ENCODE results near the gene MTHFD2. TPM values are rescaled to one million over a fixed set of nuclear protein-coding genes. Genes with fewer than 3 reads are reported as not detected.
A peak's percentile ranks its signal among the peaks of the same experiment; 100 is the strongest.

Gene MTHFD2
- total and polyA plus RNA-seq, 8 donors: 10.2 to 288 (median 26.8) TPM

DNA sequence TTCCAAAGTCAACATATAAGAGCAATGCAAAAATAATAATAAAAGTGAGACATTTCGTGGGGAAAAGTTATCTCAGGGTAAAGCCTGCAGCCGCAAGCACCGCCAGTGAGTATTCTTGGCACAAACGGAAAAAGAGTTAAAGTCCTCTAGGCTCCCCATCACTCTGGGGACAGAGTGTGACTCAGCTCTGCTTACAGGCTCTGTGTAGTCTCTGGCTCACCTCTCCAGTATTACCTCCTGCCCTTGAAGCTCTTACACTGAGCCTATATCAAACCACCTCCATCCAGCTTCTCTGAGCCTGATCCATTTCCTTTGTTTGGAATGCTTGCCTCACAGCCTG is 55.5 kb downstream of the MTHFD2 start:
- DNase-seq (no peak), ATAC-seq (no peak), FAIRE-seq (no peak)
- Histone ChIP-seq H3K27me3 (no peaks in the 10 kb centered on the region), H3K4me3 (no peak overlapping the region), H3K36me3 (no peaks in the 10 kb centered on the region), H3K9me3 (no peaks in the 10 kb centered on the region), H3K4me1 (no peaks in the 10 kb centered on the region), H3K27ac (no peak overlapping the region)
- 71 to 77% methylated on average over 4 of the region's 4 CpGs for WGBS, 2 donors
- intact Hi-C loops (cut with DNase I): no loop called here
- TF ChIP-seq, protein P1, sequence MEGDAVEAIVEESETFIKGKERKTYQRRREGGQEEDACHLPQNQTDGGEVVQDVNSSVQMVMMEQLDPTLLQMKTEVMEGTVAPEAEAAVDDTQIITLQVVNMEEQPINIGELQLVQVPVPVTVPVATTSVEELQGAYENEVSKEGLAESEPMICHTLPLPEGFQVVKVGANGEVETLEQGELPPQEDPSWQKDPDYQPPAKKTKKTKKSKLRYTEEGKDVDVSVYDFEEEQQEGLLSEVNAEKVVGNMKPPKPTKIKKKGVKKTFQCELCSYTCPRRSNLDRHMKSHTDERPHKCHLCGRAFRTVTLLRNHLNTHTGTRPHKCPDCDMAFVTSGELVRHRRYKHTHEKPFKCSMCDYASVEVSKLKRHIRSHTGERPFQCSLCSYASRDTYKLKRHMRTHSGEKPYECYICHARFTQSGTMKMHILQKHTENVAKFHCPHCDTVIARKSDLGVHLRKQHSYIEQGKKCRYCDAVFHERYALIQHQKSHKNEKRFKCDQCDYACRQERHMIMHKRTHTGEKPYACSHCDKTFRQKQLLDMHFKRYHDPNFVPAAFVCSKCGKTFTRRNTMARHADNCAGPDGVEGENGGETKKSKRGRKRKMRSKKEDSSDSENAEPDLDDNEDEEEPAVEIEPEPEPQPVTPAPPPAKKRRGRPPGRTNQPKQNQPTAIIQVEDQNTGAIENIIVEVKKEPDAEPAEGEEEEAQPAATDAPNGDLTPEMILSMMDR (IDR thresholded peaks at IDR 0.05): no peak

DNA sequence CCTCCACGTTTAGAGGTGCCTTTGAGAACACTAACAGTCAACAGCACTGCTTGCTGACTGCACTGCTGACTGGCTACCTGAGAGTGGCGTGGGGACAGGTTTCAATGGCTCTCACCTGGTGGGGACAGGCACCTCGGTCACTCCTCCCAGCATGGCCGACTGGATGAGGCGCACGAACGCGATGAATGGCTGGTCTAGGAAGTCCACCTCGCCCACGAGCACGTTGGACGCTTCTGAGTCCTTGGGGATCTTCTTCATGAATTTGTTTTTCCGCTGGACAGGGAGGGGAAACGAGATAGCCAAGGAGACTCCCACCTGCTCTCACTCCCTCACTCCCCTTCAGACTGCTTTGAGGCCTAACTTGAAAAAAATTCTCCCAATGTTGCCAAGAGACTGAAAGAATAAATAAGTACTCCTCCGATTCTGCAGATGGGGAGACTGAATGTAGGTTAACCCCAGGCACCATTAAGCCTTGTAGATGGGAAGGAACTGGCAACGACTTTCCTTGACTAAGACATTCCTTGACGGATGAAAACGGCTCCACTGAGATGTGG is 57.3 kb downstream of the MTHFD2 start:
- H3K4me3 ChIP-seq: no peak overlapping the region
- 76 to 84% methylated on average over 18 of the region's 18 CpGs for WGBS, 2 donors
- no peak overlapping the region for H3K27ac ChIP-seq
- intact Hi-C loops (cut with DNase I): no loop called here
- FAIRE-seq (no peak), ATAC-seq (no peak), DNase-seq (no peak)
- H3K36me3 ChIP-seq: no peaks in the 10 kb centered on the region
- no peaks in the 10 kb centered on the region for H3K9me3 ChIP-seq
- H3K27me3 ChIP-seq: no peaks in the 10 kb centered on the region
- H3K4me1 ChIP-seq: no peaks in the 10 kb centered on the region
- TF ChIP-seq, protein P1 (IDR thresholded peaks at IDR 0.05): no peak

DNA sequence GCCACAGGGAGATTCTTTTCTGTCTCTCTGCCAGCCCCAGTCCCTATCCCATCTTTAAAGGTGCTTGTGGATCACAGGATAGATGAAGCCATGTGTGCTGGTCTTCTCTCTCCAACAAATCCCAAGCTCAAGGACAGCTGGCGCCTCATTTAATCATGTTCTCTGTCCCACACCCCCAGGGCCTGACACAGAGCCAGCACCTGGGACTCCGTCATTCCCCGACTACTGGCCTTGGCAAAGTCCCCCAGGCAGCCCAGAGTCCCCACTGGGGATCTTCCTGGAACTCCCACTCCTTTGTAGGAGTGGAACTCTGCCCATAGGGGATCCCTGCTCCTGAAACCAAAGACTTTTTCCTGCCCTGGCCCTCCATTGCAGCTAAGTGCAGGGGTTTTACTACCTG is 60.8 kb downstream of the MTHFD2 start:
- whole genome bisulfite sequencing, 2 donors: 56 to 66% methylated on average over 3 of the region's 3 CpGs
- H3K4me1 ChIP-seq: no peaks in the 10 kb centered on the region
- DNase-seq (peak in 1 of 6 donors; percentile 19), FAIRE-seq (no peak), ATAC-seq (peak in 1 of 4 donors; percentile 56)
- H3K4me3 ChIP-seq: no peak overlapping the region
- no peaks in the 10 kb centered on the region for H3K36me3 ChIP-seq
- H3K27ac ChIP-seq: no peak overlapping the region
- H3K27me3 ChIP-seq: no peaks in the 10 kb centered on the region
- H3K9me3 ChIP-seq: no peaks in the 10 kb centered on the region
- TF ChIP-seq, protein P1 (IDR thresholded peaks at IDR 0.05): no peak
- intact Hi-C loops (cut with DNase I): no loop called here

DNA sequence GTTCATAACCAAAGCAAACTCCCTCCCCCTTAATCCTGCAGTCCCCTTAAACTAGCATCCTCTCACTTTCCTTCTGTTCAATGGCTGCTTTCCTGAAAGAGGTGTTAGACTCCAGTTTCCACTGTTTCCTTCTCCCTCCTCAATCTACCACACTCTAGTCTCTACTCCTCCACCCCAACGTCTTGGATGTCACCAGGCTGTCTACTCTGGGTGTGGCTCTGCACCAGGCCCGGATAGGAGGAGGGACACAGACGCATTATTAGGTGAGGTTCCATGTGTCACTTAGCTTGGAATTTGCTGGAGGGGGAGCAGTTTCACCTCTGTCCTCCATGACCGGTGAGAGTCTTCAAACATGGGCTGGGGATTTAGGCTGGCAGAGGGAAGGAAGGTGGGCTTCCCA is 61.3 kb downstream of the MTHFD2 start:
- Histone ChIP-seq H3K4me1 (no peaks in the 10 kb centered on the region), H3K27ac (no peak overlapping the region), H3K36me3 (no peaks in the 10 kb centered on the region), H3K4me3 (no peak overlapping the region), H3K9me3 (no peaks in the 10 kb centered on the region), H3K27me3 (no peaks in the 10 kb centered on the region)
- no peak for FAIRE-seq
- DNase-seq: no peak
- intact Hi-C loops (cut with DNase I): no loop called here
- TF ChIP-seq, protein P1 (IDR thresholded peaks at IDR 0.05): no peak
- 74 to 78% methylated on average over 4 of the region's 4 CpGs for WGBS, 2 donors
- no peak for ATAC-seq

DNA sequence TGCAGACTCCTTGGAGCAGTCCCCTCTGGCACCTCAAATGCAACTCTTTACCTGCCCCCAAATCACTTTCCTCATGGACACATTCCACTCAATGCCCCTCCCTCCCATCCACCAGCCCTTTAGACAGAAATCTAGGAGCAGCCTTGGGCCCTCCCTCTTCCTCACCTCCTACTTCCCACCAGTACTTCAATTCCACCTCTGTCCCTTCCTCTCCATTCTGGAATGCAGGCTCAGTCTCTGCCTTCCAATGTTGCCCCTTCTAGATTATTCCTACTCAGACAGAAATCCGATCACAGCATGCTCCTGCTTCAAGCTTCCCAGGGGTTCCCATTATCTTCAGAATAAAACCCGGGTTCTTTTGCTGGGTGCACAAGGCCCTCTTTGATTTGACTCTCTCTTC is 62.1 kb downstream of the MTHFD2 start:
- intact Hi-C loops (cut with DNase I): no loop called here
- no peaks in the 10 kb centered on the region for H3K4me1 ChIP-seq
- TF ChIP-seq, protein P1 (IDR thresholded peaks at IDR 0.05): no peak
- H3K27ac ChIP-seq: no peak overlapping the region
- H3K9me3 ChIP-seq: no peaks in the 10 kb centered on the region
- 55 to 63% methylated on average over 2 of the region's 2 CpGs for WGBS, 2 donors
- no peak for DNase-seq
- H3K4me3 ChIP-seq: no peak overlapping the region
- no peaks in the 10 kb centered on the region for H3K36me3 ChIP-seq
- FAIRE-seq: no peak
- no peak for ATAC-seq
- no peaks in the 10 kb centered on the region for H3K27me3 ChIP-seq
